HL-60/S4 treated with phorbol 12-myristate 13-acetate at 8.2 ng/mL for 4 days and 3 days (cell line): Measurements from ENCODE around the gene EXOC3L1.

Experiments used
- in situ Hi-C: fragments of 300-500 bp; cut with MboI; formaldehyde crosslinking; loops from 2 replicates; pipeline ENCODE4 v1.15.0; 2022; ENCODE audit warnings: low sequenced_read_pairs

Gene EXOC3L1

GRCh38 chr16:67190041-67190440, at the start of gene EXOC3L1:
Gene EXOC3L1, minus strand, starts transcription at chr16:67190136. Its CDS starts 460 bp downstream, at chr16:67189676.
- in situ Hi-C loops: no loop called here

- in situ Hi-C loops: no loop called here
Measured at GRCh38 chr16:67238806-67239470, 49.0 kb upstream of the EXOC3L1 start.

GRCh38 chr16:67238278-67238575, 48.3 kb upstream of the EXOC3L1 start:
- in situ Hi-C loops: no loop called here

GRCh38 chr16:67237396-67238277, 47.7 kb upstream of the EXOC3L1 start:
- in situ Hi-C loops: no loop called here

- in situ Hi-C loops: no loop called here
Measured at GRCh38 chr16:67236563-67237395, 46.8 kb upstream of the EXOC3L1 start.

- in situ Hi-C loops: no loop called here
Measured at GRCh38 chr16:67235816-67236562, 46.1 kb upstream of the EXOC3L1 start.

GRCh38 chr16:67234180-67234597, 44.3 kb upstream of the EXOC3L1 start:
- in situ Hi-C loops: no loop called here

- in situ Hi-C loops: no loop called here
Measured at GRCh38 chr16:67233596-67233995, 43.7 kb upstream of the EXOC3L1 start.

GRCh38 chr16:67230809-67231660, 41.1 kb upstream of the EXOC3L1 start:
- in situ Hi-C loops: no loop called here

- in situ Hi-C loops: no loop called here
Measured at GRCh38 chr16:67229906-67230808, 40.2 kb upstream of the EXOC3L1 start.

GRCh38 chr16:67228905-67229304, 39.0 kb upstream of the EXOC3L1 start:
- in situ Hi-C loops: no loop called here

- in situ Hi-C loops: no loop called here
Measured at GRCh38 chr16:67228034-67228785, 38.3 kb upstream of the EXOC3L1 start.

GRCh38 chr16:67227567-67227921, 37.6 kb upstream of the EXOC3L1 start:
- in situ Hi-C loops: no loop called here

- in situ Hi-C loops: no loop called here
Measured at GRCh38 chr16:67226804-67227566, 37.0 kb upstream of the EXOC3L1 start, which contains the start of gene TMEM208. Gene TMEM208, plus strand, starts transcription at chr16:67227130. Its CDS starts 89 bp downstream, at chr16:67227219.

- in situ Hi-C loops: no loop called here
Measured at GRCh38 chr16:67226295-67226803, 36.4 kb upstream of the EXOC3L1 start.

GRCh38 chr16:67223992-67224391, 34.1 kb upstream of the EXOC3L1 start:
- in situ Hi-C loops: no loop called here
